Ovary (tissue), 9 donors: Measurements from ENCODE around the gene FBXO9. TPM values are rescaled to one million over a fixed set of nuclear protein-coding genes. Genes with fewer than 3 reads are reported as not detected.

Experiments
- DNase-seq, 5 donors: peaks; one replicate each; pipeline ENCODE4 v3.0.0-alpha.2; 2019 to 2020
- H3K27ac ChIP-seq, 2 donors: fragments of 200-600 bp; one replicate each; pipeline versions ENCODE4 v1.5.1 to v1.8.0; 2019 to 2022
- H3K27me3 ChIP-seq: fragments of 200-600 bp; one replicate; pipeline ENCODE4 v1.8.0; 2022
- H3K36me3 ChIP-seq: fragments of 200-600 bp; sonication (generic); one replicate; pipeline ENCODE4 v1.5.1; 2019
- H3K4me1 ChIP-seq: one replicate; pipeline ENCODE4 v1.8.1; 2013; ENCODE audit warnings: mild to moderate bottlenecking, moderate library complexity; ENCODE audit not compliant: insufficient read depth
- H3K4me3 ChIP-seq: fragments of 200-600 bp; sonication (generic); one replicate; pipeline ENCODE4 v1.5.1; 2017
- H3K9me3 ChIP-seq, 2 donors: fragments of 200-600 bp in 1 of 2; sonication (generic) in 1 of 2; one replicate each; pipeline versions ENCODE4 v1.5.1 to v1.8.1; 2013 to 2019; ENCODE audit warnings: mild to moderate bottlenecking in 1 of 2, moderate library complexity in 1 of 2
- CTCF ChIP-seq, 3 donors: fragments of 450-650 bp in 2 of 3; fragments of 200-600 bp in 1 of 3; IDR thresholded peaks; one replicate each; pipeline versions ENCODE4 v1.5.1 to v1.8.0; 2016 to 2022; ENCODE audit warnings: antibody characterized with exemption in 3 of 3, mild to moderate bottlenecking in 1 of 3
- EP300 ChIP-seq: sonication (generic); formaldehyde crosslinking; IDR thresholded peaks from one replicate; pipeline ENCODE4 v1.6.1; 2017; ENCODE audit warnings: antibody characterized with exemption
- POLR2A ChIP-seq: fragments of 450-650 bp; IDR thresholded peaks from one replicate; pipeline ENCODE4 v1.6.1; 2017; ENCODE audit warnings: antibody characterized with exemption, mild to moderate bottlenecking, moderate library complexity
- WGBS, 3 donors: extraction: QIAGEN DNeasy Blood & Tissue Kit in 1 of 3; methylation state at CpG; one replicate each; pipeline versions ENCODE4 v1.1.5 to v1.1.7; 2013 to 2017; 5-methylcytosine and 5-hydroxymethylcytosine counted together
- intact Hi-C, 4 donors: fragments of 100-400 bp; cut with DNase I; formaldehyde crosslinking; loops; one replicate each; pipeline versions ENCODE4 v1.11.0 to v1.15.1; 2022 to 2023
- polyA plus RNA-seq, 2 donors: library from polyadenylated mRNA; stranded (reverse); fragments of 200-250 nt in 1 of 2; fragments of 350-450 nt in 1 of 2; fragmentation: Illumina TruSeq in 1 of 2; extraction: RNeasy Lipid Tissue Mini Kit (QIAGEN cat#74804) in 1 of 2; gene quantifications; one replicate each; pipeline ENCODE4 v1.2.3, GENCODE V29; 2013 to 2014
- total RNA-seq, 7 donors: library from RNA; depleted of rRNA in 2 of 7; stranded (reverse); fragments of >200 nt in 2 of 7; fragmentation: NEBNext Ultra II Directional in 3 of 7; extraction: Animal tissue kit (Norgen Biotek cat#: 25700) in 3 of 7; gene quantifications; one replicate each; pipeline versions ENCODE4 v1.1.0 to v1.2.4, GENCODE V29; 2016 to 2023
- donor health status: DM: no; HTN: no; CAD: no; lungs with moderate emphysema.
- donor health status: DM: no; HTN: no; CAD: no.
- donor health status: Bipolar disorder and iron deficiency.
- donor health status: DM: yes; HTN: yes; CAD: no.
- donor health status: DM: no; HTN: no; CAD: no.
- donor health status: DM: yes; HTN: yes; CAD: no.

Gene FBXO9
- total and polyA plus RNA-seq, 9 donors = 31.6 to 86.3 (median 71.6) TPM

GRCh38 chr6:53095270-53095669 lies 30.1 kb downstream of the FBXO9 start:
- no peak overlapping the region for H3K27ac ChIP-seq
- intact Hi-C loops = no loop called here

GRCh38 chr6:53095716-53096115 lies 30.5 kb downstream of the FBXO9 start:
- no peaks in the 10 kb centered on the region for H3K9me3 ChIP-seq
- DNase-seq = no peak
- WGBS, 3 donors = 75 to 84% (median 79%) methylated on average over 1 of the region's 1 CpG
- H3K36me3 ChIP-seq = no peaks in the 10 kb centered on the region
- H3K4me3 ChIP-seq = no peak overlapping the region
- no peaks in the 10 kb centered on the region for H3K27me3 ChIP-seq
- TF ChIP-seq CTCF (IDR thresholded peaks at IDR 0.05) (no peak), EP300 (no peak)
- no peak overlapping the region for H3K27ac ChIP-seq
- no peaks in the 10 kb centered on the region for H3K4me1 ChIP-seq
- intact Hi-C loops = no loop called here

More at GRCh38 chr6:53095270-53095669, 30.1 kb downstream of the FBXO9 start:
- Histone ChIP-seq H3K9me3 (no peaks in the 10 kb centered on the region), H3K27me3 (no peaks in the 10 kb centered on the region), H3K36me3 (no peaks in the 10 kb centered on the region), H3K4me3 (no peak overlapping the region), H3K4me1 (no peaks in the 10 kb centered on the region)
- DNase-seq = no peak
- TF ChIP-seq CTCF (IDR thresholded peaks at IDR 0.05) (no peak), POLR2A (no peak), EP300 (no peak)
- 85 to 89% (median 86%) methylated on average over 3 of the region's 3 CpGs for WGBS, 3 donors

- Histone ChIP-seq H3K9me3 (no peaks in the 10 kb centered on the region), H3K27ac (no peak overlapping the region), H3K4me1 (no peaks in the 10 kb centered on the region), H3K36me3 (no peaks in the 10 kb centered on the region), H3K27me3 (no peaks in the 10 kb centered on the region), H3K4me3 (no peak overlapping the region)
- 4 to 11% (median 7%) methylated on average over 2 of the region's 2 CpGs for WGBS, 3 donors
- no peak for DNase-seq
- intact Hi-C loops = no loop called here
- TF ChIP-seq CTCF (IDR thresholded peaks at IDR 0.05) (no peak), POLR2A (no peak), EP300 (no peak)
These were observed 35.4 kb downstream of the FBXO9 start for GRCh38 chr6:53100561-53100960.

- Histone ChIP-seq H3K9me3 (no peaks in the 10 kb centered on the region), H3K27ac (no peak overlapping the region), H3K36me3 (no peaks in the 10 kb centered on the region), H3K27me3 (no peaks in the 10 kb centered on the region), H3K4me1 (no peaks in the 10 kb centered on the region), H3K4me3 (no peak overlapping the region)
- WGBS, 3 donors = 93 to 96% (median 96%) methylated on average over 2 of the region's 2 CpGs
- no peak for DNase-seq
- TF ChIP-seq EP300 (no peak), POLR2A (no peak), CTCF (IDR thresholded peaks at IDR 0.05) (no peak)
- intact Hi-C loops = no loop called here
These were observed 35.8 kb downstream of the FBXO9 start for GRCh38 chr6:53101006-53101405.
